HG02938 (cell line): ENCODE data around the gene BACH2.
"Not testable (repeated sequence)": the region's sequence is repeated elsewhere in the genome, so short reads cannot be mapped to it uniquely, and the experiment has no call there.

Source experiments
- ATAC-seq: cut with Tn5 transposase; IDR thresholded peaks from one replicate; pipeline ENCODE4 v1.9.1; 2021; ENCODE audit warnings: mild to moderate bottlenecking, moderate library complexity; ENCODE audit not compliant: unreplicated experiment

BACH2 gene

DNA sequence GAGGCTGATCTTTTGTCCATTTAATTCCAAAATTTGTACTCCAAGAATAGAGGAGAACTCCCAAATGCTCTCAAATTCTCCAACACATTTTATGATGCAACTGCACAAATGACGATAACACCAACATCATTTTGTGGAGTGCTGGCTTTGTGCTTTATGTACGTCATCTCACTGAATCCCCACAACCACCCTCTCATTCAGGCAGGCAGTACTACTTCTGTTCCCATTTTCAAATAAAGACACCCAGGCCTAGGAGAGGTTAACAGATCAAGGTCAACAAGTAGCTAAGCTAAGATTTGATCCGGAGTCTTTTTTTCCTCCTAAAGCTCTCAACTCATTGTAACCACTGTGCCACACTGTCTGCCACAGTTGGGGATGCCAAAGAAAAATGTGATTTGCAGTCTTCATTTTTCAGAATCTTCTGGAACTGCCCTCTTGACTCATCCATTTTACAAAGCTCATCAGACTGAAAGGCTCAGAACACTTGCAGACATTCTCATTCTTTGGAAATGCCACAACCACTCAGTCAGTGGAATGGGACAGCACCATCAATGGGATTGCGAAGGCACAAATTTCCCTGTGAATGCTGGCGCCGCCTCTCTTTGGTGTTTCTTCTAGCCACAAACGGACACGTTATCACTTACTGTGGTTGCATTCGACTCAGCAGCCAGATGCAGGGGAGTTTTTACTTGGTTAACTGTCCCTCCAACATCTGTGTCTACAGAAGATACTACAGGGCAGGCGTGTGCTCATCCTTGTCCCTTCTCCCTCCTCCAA lies 217.9 kb downstream of the BACH2 start:
- ATAC-seq = no peak

DNA sequence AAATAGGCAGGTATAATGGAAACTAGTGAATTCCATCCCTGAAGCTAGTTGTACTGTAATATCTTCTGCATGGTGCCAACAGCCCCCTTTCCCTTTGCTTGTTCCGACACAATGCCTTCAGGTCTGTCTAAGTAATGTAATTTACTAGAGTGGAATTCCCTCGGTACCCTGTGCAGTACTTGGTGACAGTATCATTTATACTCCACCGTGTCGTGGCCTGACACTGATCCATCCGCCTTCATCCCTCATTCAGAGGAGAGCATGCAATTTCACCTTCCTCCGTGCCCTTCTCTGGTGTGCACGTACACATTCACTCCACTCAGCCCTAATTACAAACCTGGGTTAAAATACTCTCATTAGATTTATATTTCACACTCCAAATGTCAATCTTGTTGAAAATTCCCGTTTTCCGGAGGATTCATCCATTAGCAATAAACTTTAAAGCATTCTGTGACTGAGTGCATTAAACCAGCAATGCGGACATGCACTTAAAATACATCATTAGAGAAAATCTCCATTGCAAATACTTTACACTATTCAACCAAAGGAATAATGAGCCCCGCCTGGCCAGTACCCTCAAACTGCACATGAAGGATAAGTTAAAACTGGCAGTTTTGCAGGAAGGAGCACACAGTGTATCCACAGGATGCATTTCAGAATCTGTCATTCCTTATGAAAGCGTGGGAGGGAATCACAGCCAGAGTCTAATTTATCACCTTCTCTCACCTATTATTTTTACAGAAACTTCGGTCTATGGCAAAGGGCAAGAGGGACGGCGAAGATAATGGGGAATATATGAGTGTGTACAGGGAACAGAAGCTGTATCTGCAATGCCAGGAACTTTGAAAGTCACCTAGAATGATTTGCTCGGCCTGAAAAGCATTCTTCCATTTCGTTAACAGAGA lies 219.9 kb downstream of the BACH2 start:
- ATAC-seq = no peak

DNA sequence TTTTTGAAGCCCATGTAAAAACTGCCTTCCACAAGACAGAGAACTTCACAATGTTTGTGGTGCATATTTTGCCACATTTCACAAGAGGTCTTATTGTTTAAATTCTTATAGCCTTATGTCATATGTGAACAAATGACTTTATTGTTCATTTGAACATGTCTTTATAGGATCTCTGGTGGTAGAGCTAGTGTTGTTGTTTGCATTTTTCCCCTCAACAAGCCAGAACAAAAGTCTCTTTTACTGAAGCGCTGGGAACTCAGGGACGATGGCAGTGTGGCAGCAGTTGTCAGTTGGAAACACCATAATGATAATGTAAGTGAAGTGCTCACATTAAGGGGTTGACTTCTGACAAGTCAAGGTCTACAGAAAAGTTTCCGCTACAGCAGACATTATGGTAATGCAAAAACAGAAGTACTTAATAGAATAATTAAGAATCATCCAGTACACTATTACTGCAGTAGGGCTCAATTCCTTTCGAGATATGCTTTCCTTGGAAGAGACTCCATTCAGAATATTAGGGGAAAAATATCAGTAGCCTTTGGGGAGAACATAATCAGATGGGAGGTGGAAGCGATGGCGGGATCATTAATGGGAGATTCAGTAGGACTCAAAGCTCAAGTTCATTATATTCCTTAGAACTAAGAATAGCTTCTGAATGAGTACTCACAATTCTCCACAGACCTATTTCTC lies 222.3 kb downstream of the BACH2 start:
- ATAC-seq = no peak

DNA sequence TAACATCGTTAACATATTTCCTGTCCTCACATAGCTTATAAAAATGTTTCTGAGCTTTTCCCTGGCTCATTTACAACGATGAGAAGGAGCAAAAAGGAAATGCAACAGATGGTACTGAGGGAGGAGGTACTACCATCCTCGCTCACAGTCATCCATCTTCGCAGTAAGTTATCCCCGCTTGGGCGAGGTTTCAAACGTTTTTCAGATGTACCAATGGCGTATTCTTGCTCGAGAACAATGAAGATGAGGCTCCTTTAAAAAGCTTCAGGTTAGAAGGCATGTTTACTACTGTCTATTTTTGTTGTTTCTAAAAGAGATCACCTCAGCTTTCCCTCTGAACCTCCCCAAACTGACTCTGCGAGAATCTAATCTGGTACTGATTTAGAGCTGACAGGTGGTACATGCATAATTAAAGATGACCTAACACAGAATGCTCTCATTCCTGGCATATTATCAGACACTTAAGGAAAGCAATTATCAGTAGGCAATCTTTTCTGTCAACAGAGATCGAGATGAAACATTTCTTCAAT lies 223.6 kb downstream of the BACH2 start:
- ATAC-seq = no peak

DNA sequence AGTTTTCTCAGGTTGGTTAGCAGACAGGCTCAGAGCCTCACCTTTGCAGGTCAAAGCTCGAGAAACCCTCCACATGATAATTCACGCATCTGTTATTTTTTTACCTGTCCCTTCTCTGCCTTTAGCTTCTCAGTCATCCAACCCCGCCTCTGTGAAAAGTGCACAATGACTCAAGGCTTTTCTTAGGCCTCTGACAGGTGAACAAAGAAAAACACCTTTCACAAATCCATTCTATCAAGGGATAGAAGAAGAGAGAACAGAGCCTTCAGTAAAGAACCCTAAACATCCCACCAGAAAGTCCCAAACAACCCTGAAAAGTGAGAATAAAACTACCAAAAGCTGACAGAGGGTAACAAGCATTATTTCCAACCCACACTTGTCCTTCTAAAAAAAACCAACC lies 224.1 kb downstream of the BACH2 start:
- ATAC-seq = no peak

DNA sequence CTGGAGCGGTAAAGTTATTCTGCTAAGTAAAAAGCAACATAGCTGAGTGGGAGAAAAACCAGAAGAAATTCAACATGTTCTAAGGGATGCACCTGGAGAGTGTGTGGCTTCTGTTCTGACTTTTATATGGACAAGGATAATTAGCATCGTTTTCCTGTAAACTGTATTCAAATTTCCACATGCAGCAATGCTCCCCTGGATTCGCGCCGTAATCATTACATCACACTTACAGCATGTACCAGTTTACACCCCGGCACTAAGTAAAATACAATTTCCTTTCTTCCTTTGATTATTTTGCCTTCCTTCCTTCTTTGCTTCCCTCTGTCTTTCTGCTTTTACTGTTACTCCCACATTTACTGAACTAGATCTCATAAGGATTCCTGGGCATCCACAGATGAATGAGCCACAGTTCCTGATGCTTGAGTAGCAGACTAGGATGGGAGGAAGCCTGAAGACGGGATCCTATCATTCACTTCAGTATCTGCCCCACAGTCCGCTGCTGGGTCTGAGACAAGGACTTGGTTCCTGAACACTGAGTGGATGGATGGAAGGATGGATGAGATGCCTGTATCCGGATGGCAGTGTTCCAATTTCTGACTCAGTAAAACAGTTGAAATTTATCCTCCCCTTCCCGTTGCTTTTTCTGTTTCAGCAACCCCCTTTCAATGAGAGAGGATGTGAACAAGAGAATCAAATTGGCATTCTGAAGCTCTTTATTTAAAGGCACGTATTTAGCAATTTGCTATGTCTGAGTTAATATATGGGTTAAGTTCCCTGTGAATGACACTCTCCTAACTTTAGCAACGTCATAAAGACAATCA lies 227.7 kb downstream of the BACH2 start:
- ATAC-seq = no peak

DNA sequence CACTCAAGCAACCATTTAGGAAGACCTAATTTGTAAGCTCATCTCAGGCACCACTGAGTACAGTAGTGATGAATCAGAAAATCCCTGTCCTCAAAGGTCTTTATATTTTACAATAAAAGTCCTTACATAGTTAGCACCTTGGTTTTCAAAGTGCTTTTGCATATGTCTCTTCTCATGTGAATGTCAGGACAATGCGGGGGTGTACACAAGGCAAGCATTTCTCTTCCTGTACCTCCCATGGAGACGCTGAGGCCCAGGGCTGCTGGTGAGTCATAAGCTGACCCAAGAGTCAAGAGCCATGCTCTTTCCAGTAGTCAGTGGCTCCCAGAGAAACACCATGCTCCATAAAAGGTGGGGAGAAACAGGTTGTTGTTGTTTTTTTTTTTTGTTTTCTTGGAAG lies 228.4 kb downstream of the BACH2 start:
- no peak for ATAC-seq

DNA sequence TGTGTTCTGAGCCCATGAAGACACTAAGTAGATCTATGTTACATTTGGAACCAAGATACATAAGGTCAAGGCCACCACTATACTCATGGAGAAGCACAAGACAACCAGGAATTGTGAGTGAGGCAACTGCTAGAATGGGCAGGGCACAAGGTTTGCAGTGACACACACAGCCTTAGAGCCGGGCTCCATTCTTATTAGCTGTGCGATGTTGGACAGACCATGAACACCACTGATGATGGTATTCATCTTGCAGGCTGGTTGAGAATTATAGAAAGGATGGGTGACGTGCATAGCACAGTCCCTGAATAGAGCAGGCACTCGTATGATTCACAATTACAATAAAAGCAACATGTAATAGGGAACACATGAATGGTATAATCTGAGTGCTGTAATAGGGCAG lies 229.9 kb downstream of the BACH2 start:
- no peak for ATAC-seq

DNA sequence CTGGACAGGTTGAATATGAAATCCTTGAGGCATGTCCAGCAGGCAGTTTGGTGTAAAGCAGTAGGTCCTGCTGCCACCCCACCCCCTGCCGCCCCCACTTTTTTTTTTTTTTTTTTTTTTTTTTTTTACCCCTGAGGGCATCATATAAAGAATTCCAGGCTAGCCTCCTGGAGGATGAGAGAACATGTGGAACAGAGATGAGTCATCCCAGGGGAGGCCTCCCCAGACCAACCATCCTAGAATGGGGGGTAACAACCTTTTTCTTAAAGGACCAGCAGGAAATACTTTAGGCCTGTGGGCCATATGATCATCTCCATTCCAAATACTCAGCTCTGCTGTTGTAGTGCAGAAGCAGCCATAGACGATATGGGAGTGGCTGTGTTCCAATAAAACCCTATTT lies 231.5 kb downstream of the BACH2 start:
- no peak for ATAC-seq

DNA sequence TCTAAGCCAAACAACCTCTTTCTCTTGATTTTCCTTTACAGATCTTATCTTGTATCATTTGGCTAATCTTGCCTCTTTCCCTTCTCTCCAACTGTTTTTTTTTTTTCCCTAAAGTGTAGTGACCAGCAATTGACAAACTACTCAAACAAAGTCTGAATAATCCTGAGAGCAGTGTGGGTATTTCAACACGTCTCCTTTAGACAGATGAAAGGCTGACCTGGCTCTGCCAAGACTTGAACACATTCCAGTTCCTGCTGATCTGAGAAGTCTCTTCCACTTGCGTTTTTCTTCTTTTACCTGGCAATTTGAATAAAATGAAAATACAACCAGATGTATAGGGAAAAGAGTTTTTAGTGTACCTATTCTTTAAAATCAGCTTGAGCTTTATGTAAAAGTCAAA lies 234.0 kb downstream of the BACH2 start:
- ATAC-seq = no peak

DNA sequence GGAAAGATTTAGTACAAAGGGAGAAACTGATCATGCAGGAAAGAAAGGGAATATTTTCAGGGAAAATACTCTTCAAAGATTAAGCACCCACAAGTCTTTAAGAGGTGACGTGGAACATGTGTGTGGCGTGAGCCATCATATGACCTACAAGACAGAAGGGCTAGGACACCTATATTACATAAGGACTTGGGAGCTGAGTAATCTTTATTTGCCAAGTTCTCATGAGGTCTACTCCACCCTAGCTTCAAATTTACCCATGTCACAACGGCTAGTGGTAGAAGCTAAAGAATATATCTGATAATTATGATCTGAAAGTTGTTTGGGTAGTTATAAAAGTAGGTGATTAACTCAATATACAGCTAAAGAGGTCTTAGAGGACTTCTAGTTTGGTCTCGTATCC lies 234.6 kb downstream of the BACH2 start:
- ATAC-seq = no peak

DNA sequence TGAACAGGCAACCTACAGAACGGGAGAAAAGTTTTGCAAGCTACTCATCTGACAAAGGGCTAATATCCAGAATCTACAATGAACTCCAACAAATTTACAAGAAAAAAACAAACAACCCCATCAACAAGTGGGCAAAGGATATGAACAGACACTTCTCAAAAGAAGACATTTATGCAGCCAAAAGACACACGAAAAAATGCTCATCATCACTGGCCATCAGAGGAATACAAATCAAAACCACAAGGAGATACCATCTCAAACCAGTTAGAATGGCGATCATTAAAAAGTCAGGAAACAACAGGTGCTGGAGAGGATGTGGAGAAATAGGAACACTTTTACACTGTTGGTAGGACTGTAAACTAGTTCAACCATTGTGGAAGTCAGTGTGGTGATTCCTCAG lies 237.5 kb downstream of the BACH2 start:
- ATAC-seq = not testable (repeated sequence)

DNA sequence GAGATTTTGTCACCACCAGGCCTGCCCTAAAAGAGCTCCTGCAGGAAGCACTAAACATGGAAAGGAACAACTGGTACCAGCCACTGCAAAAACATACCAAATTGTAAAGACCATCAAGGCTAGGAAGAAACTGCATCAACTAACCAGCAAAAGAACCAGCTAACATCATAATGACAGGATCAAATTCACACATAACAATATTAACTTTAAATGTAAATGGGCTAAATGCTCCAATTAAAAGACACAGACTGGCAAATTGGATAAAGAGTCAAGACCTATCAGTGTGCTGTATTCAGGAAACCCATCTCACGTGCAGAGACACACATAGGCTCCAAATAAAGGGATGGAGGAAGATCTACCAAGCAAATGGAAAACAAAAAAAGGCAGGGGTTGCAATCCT lies 240.7 kb downstream of the BACH2 start:
- not testable (repeated sequence) for ATAC-seq

DNA sequence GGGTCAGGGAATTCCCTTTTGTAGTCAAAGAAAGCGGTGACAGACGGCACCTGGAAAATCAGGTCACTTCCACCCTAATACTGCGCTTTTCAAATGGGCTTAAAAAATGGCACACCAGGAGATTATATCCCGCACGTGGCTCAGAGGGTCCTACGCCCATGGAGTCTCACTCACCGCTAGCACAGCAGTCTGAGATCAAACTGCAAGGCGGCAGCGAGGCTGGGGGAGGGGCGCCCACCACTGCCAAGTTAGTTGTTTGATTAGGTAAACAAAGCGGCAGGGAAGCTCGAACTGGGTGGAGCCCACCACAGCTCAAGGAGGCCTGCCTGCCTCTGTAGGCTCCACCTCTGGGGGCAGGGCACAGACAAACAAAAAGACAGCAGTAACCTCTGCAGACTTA lies 242.4 kb downstream of the BACH2 start:
- ATAC-seq = not testable (repeated sequence)

DNA sequence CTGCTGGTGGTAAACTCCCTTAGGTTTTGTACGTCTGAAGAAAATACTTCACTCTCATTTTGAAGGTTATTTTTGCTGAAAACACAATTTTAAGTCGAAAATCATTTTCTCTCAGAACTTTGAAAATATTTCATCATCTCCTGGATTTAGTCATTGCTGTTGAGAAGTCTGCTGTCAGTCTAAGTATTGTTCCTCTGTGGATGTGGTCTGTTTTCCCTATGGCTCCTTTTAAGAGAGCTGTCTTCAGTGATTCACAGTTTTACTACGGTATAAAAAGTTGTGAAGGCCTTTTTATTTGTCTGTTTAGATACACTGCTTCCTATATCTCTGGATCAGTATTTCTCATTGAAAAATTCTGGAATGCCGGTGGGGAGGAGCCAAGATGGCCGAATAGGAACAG lies 243.0 kb downstream of the BACH2 start:
- ATAC-seq = no peak

DNA sequence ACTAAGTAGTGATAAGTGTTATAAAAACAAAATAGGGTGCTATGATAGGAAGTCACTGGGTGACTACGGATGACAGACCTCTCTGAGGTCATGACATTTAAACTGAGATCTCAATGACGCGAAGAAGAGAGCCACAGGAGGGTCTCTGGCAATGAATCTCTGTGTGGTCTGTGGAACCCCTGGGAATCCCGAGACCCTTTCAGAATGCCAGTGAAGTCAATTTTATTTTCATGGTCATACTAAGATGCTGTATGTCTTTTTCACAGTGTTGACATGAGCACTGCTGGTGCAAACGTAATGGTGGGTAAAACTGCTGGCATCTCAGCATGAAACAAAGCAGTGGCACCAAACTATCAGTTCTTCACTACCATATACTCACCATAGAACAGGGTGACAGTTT lies 247.3 kb downstream of the BACH2 start:
- no peak for ATAC-seq

DNA sequence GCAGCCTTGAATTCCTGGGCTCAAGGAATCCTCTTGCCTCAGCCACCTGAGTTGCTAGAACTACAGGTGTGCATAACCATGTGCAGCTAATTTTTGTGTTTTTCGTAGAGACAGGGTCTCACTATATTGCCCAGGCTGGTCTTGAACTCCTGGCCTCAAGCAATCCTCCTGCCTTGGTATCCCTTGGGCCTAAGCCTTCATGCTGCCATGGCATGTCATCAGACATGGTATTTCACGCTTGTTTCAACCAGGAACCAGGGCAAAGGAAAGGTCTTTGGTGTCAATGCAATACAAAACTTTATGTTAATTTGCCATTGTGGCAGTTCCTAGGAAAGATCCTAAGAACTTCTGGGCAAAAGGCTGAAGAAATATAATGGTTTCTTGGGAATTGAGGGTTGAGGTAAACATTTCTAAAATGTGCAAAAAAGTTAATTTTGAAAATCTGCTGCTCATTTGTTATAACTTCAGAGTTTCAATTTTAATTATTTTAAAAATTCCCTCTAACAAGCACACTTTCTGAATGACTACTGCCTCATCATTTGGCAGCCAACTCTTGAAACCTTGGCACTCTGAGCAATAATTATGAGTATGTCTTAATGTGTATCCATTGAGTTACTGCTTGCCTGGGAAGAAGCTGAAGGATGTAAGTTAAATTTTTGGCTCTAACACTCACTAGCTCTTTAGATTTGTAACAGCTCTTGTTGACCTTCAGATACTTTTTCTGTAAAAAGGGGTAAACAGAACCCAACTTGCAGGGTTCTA lies 248.3 kb downstream of the BACH2 start:
- ATAC-seq = no peak

DNA sequence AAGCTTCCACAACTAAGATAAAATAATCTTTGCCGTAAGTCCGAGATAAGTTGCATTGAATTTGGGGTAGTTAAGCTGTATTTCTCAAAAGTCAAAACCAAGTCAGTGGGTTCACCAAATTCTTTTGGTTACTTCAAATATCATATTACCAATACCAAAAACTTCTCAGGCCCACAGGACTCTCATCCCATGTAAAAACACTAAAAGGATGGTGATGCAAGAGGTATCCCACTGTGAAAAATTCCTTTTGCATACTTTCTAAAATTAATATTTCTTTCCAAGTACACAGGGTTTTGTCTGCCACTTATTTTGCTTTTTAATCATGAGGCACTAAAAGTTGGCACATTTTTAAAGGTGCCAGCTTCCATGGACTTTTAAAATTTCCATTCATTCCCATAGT lies 251.1 kb downstream of the BACH2 start:
- no peak for ATAC-seq

DNA sequence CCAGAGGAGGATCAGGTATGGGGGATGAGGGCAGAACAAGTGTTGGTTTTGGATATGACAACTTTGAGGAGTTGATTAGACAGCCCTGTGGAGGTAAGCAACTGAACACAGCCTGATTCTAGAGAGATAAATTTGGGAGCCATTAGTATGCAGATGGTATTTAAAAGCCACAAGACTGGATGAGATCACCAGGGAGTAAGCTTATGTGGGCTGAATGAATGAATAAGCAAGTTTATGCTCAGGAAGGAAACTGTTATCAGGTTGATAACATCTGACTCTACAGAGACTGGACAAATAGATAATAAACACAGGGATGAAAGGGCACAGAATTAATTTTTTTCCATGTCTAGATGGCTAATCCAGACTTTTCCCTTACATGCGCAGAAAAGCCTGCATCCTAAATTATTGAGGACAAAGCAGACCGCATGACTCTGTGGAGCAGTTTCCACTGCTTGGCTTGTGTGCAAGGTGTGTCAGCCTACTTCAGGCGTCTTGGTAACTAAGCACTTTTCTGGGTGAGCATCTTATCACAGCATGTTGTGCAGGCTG lies 251.7 kb downstream of the BACH2 start:
- ATAC-seq = no peak
